Measurements from ENCODE around the gene ABLIM1. TPM values are rescaled to one million over a fixed set of nuclear protein-coding genes. Genes with fewer than 3 reads are reported as not detected.

The ABLIM1 gene
- total and polyA plus RNA-seq, 10 of the 15 experiments (the other 5 are each of a cell fraction or from before 2014, with no cell fraction given), result 14.2 to 50.5 (median 28.1) TPM

DNA sequence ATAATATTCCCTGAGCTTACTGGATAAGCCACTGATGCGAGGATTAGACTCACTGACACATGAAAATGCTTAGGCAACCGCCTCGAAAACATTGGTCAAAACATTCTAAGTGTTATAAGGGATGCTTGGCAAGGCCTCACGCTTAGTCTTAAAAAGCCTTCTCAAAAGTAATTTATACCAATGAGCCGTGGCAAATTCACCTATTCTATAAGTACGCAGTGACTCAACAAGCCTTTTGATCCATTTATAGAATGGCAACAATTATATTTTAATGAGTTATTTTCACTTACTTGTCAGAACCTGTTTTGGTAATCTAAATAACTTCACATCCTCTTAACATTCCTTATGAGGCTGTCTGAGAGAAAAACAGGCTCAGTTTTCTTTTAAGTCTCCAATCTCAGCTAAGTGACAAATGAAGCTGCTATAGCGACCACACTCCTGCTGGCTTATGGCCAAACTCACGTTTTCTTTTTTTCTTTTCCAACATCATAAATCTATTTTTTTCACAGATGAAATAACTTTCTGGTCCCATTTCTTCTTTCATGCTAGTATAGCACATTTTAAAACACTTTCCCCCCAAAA, 132.6 kb downstream of the ABLIM1 start:
- Histone ChIP-seq H3K4me3 (peak overlapping the region; percentile 69), H4K20me1 (ENCODE audit: control insufficient read depth, insufficient read depth) (no peaks in the 10 kb centered on the region), H2AFZ (ENCODE audit: control insufficient read depth, low read depth, low read length) (no peak overlapping the region), H3K9me3 (replicated peaks; ENCODE audit: control insufficient read depth, insufficient read depth, low read length) (no peaks in the 10 kb centered on the region), H3K4me2 (ENCODE audit: control insufficient read depth, insufficient read depth) (peak overlapping the region; percentile 81), H3K4me1 (ENCODE audit: control insufficient read depth, insufficient read depth, low read length) (0 out of 2 replicates have a peak, but pooled peaks cover 3% of the 10 kb centered on the region), H3K36me3 (ENCODE audit: control insufficient read depth in 2 of 2, insufficient read depth in 2 of 2, low read length in 1 of 2) (no peaks in the 10 kb centered on the region), H3K9ac (ENCODE audit: control insufficient read depth, insufficient read depth, low read length) (peak overlapping the region; percentile 43; the same call in 1 of the 2 replicates), H3K79me2 (ENCODE audit: control insufficient read depth, insufficient read depth, low read length) (no peaks in the 10 kb centered on the region; the same call in none of the 2 replicates), H3K27me3 (replicated peaks in 1 of 2; ENCODE audit: control insufficient read depth in 2 of 2, insufficient read depth in 2 of 2, low read length in 1 of 2) (no peaks in the 10 kb centered on the region; a peak in 1 of 4 replicates), H3K27ac (ENCODE audit: control insufficient read depth, insufficient read depth) (no peak overlapping the region)
- ATAC-seq (no peak), FAIRE-seq (no peak), DNase-seq (ENCODE audit: low read depth, low spot score) (no peak)
- POLR2A ChIA-PET, result interaction anchor here (0.5 to 2.4 kb wide), 3 partner anchors 28 to 798 kb away, joined by 3 to 8 read pairs (median 3); no protein-coding TSS in a partner anchor
- in situ Hi-C loops (cut with MboI) (loop anchor here (25.0 kb wide), 1 partner anchor 88 kb away; no protein-coding TSS in a partner anchor), intact Hi-C loops (cut with micrococcal nuclease; ENCODE audit: unreplicated experiment) (no loop called here)
- CTCF ChIA-PET, result interaction anchor here (1.1 to 3.0 kb wide), 8 partner anchors 12 to 179 kb away, joined by 3 to 21 read pairs (median 4); no protein-coding TSS in a partner anchor
- SMC1A ChIA-PET (ENCODE audit: uncharacterized antibody, unreplicated experiment), result interaction anchor here (0.8 to 3.9 kb wide), 14 partner anchors 9 to 308 kb away, joined by 3 to 21 read pairs (median 4); no protein-coding TSS in a partner anchor
- no TSS peak for BruUV-seq (replicated peaks)
- RAD21 ChIA-PET (ENCODE audit: unreplicated experiment), result interaction anchor here (0.8 to 2.5 kb wide), 4 partner anchors 18 to 299 kb away, joined by 3 to 13 read pairs (median 7); no protein-coding TSS in a partner anchor
- TF ChIP-seq, protein P1, sequence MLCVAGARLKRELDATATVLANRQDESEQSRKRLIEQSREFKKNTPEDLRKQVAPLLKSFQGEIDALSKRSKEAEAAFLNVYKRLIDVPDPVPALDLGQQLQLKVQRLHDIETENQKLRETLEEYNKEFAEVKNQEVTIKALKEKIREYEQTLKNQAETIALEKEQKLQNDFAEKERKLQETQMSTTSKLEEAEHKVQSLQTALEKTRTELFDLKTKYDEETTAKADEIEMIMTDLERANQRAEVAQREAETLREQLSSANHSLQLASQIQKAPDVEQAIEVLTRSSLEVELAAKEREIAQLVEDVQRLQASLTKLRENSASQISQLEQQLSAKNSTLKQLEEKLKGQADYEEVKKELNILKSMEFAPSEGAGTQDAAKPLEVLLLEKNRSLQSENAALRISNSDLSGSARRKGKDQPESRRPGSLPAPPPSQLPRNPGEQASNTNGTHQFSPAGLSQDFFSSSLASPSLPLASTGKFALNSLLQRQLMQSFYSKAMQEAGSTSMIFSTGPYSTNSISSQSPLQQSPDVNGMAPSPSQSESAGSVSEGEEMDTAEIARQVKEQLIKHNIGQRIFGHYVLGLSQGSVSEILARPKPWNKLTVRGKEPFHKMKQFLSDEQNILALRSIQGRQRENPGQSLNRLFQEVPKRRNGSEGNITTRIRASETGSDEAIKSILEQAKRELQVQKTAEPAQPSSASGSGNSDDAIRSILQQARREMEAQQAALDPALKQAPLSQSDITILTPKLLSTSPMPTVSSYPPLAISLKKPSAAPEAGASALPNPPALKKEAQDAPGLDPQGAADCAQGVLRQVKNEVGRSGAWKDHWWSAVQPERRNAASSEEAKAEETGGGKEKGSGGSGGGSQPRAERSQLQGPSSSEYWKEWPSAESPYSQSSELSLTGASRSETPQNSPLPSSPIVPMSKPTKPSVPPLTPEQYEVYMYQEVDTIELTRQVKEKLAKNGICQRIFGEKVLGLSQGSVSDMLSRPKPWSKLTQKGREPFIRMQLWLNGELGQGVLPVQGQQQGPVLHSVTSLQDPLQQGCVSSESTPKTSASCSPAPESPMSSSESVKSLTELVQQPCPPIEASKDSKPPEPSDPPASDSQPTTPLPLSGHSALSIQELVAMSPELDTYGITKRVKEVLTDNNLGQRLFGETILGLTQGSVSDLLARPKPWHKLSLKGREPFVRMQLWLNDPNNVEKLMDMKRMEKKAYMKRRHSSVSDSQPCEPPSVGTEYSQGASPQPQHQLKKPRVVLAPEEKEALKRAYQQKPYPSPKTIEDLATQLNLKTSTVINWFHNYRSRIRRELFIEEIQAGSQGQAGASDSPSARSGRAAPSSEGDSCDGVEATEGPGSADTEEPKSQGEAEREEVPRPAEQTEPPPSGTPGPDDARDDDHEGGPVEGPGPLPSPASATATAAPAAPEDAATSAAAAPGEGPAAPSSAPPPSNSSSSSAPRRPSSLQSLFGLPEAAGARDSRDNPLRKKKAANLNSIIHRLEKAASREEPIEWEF (IDR thresholded peaks at IDR 0.05; ENCODE audit: insufficient replicate concordance, low read depth, low read length), result no peak
- TF ChIP-seq HDAC2 (IDR thresholded peaks at IDR 0.05), result no peak
- TF ChIP-seq, protein P2, sequence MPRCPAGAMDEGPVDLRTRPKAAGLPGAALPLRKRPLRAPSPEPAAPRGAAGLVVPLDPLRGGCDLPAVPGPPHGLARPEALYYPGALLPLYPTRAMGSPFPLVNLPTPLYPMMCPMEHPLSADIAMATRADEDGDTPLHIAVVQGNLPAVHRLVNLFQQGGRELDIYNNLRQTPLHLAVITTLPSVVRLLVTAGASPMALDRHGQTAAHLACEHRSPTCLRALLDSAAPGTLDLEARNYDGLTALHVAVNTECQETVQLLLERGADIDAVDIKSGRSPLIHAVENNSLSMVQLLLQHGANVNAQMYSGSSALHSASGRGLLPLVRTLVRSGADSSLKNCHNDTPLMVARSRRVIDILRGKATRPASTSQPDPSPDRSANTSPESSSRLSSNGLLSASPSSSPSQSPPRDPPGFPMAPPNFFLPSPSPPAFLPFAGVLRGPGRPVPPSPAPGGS (IDR thresholded peaks at IDR 0.05; ENCODE audit: borderline replicate concordance, insufficient read depth, low read depth, low read length, poor library complexity, severe bottlenecking), result no peak
- no peak for TF ChIP-seq CHD2 (IDR thresholded peaks at IDR 0.05; ENCODE audit: borderline replicate concordance, low read depth, low read length)
- TF ChIP-seq ZZZ3 (IDR thresholded peaks at IDR 0.05; ENCODE audit: control insufficient read depth, insufficient read length, low read depth), result no peak
- 70% methylated on average over 8 of the region's 8 CpGs for WGBS (ENCODE audit: insufficient coverage, insufficient replicate concordance, low lambda C conversion rate, missing lambda C conversion rate)
